SK-N-SH (cell line): ENCODE data around the gene EXOSC3. TPM values are rescaled to one million over a fixed set of nuclear protein-coding genes. Genes with fewer than 3 reads are reported as not detected.

ENCODE experiments used
- CTCF ChIA-PET: fragments of 300-600, 350-600 bp; formaldehyde crosslinking; extraction: SDS; loops from one replicate; lab custom pipeline; 2021; lab: Yijun Ruan, JAX
- POLR2A ChIA-PET: fragments of 350-600 bp; sonication (Branson Sonifier 250); formaldehyde crosslinking; extraction: SDS; loops from one replicate; lab custom pipeline; 2020; ENCODE audit warnings: antibody characterized with exemption, inconsistent platforms; lab: Yijun Ruan, JAX
- DNase-seq: peaks from one replicate; pipeline ENCODE4 v3.0.0; 2012
- H2AFZ ChIP-seq: fragments of 200-600 bp; sonication (generic); 2 replicates; pipeline ENCODE4 v1.8.1; 2016; ENCODE audit warnings: antibody characterized with exemption, mild to moderate bottlenecking, low read depth
- H3F3A ChIP-seq: fragments of 200-600 bp; sonication (generic); replicated peaks from 2 replicates; pipeline ENCODE3; 2016; ENCODE audit warnings: antibody characterized with exemption, mild to moderate bottlenecking; ENCODE audit not compliant: insufficient read depth
- H3K27ac ChIP-seq, 2 experiments: fragments of 200-500 bp in 1 of 2; fragments of 200-600 bp in 1 of 2; sonication (Bioruptor generic) in 1 of 2; sonication (generic), shearing (Covaris generic) in 1 of 2; 2 replicates each; pipeline versions ENCODE4 v1.5.1 to v1.6.1; 2014 to 2016; ENCODE audit warnings: low read depth in 2 of 2, inconsistent platforms in 1 of 2, low read length in 1 of 2, mild to moderate bottlenecking in 1 of 2, mixed read lengths in 1 of 2
- H3K27me3 ChIP-seq: fragments of 200-600 bp; sonication (generic), shearing (Covaris generic); 2 replicates; pipeline ENCODE4 v1.6.1; 2016; ENCODE audit warnings: mixed run types; ENCODE audit not compliant: insufficient read depth
- H3K36me3 ChIP-seq, 2 experiments: fragments of 200-500 bp in 1 of 2; fragments of 200-600 bp in 1 of 2; sonication (Bioruptor generic) in 1 of 2; sonication (generic) in 1 of 2; replicated peaks in 1 of 2; 2 replicates each; pipeline versions ENCODE3 to v1.5.1; 2014 to 2016; ENCODE audit warnings: low read length in 1 of 2, mild to moderate bottlenecking in 1 of 2; ENCODE audit not compliant: insufficient read depth in 2 of 2, control insufficient read depth in 1 of 2
- H3K4me1 ChIP-seq, 2 experiments: fragments of 200-500 bp in 1 of 2; fragments of 200-600 bp in 1 of 2; sonication (Bioruptor generic) in 1 of 2; sonication (generic), shearing (Covaris generic) in 1 of 2; 2 replicates each; pipeline versions ENCODE4 v1.5.1 to v1.6.1; 2014 to 2016; ENCODE audit warnings: low read depth in 1 of 2, low read length in 1 of 2, mixed run types in 1 of 2; ENCODE audit not compliant: insufficient read depth in 2 of 2, control insufficient read depth in 1 of 2
- H3K4me2 ChIP-seq: fragments of 200-600 bp; sonication (generic), shearing (Covaris generic); 2 replicates; pipeline ENCODE4 v1.6.1; 2017; ENCODE audit warnings: mixed run types
- H3K4me3 ChIP-seq, 2 experiments: fragments of 200-500 bp in 1 of 2; fragments of 200-600 bp in 1 of 2; sonication (Bioruptor generic) in 1 of 2; sonication (generic), shearing (Covaris generic) in 1 of 2; 2 replicates each; pipeline versions ENCODE4 v1.5.1 to v1.8.1; 2014 to 2016; ENCODE audit warnings: low read depth in 2 of 2, inconsistent platforms in 1 of 2, low read length in 1 of 2, mild to moderate bottlenecking in 1 of 2, mixed read lengths in 1 of 2, moderate library complexity in 1 of 2
- H3K79me2 ChIP-seq: fragments of 200-600 bp; sonication (generic); 2 replicates; pipeline ENCODE4 v1.8.1; 2017; ENCODE audit warnings: mild to moderate bottlenecking; ENCODE audit not compliant: insufficient read depth
- H3K9ac ChIP-seq: fragments of 200-600 bp; sonication (generic); 2 replicates; pipeline ENCODE4 v1.6.1; 2017; ENCODE audit warnings: mixed run types
- H3K9me2 ChIP-seq: fragments of 200-600 bp; sonication (generic); 2 replicates; pipeline ENCODE4 v1.6.1; 2017; ENCODE audit warnings: mixed run types
- H3K9me3 ChIP-seq: fragments of 200-600 bp; sonication (generic); 2 replicates; pipeline ENCODE4 v1.6.1; 2017; ENCODE audit warnings: mixed run types, mild to moderate bottlenecking, moderate library complexity
- H4K20me1 ChIP-seq: fragments of 200-600 bp; sonication (generic); 2 replicates; pipeline ENCODE4 v1.6.1; 2017; ENCODE audit warnings: mild to moderate bottlenecking, mixed run types; ENCODE audit not compliant: insufficient read depth
- CHD2 ChIP-seq: fragments of 150-350 bp; IDR thresholded peaks from 2 replicates; pipeline ENCODE4 v1.6.1; 2018; ENCODE audit warnings: low read length; ENCODE audit not compliant: partially characterized antibody
- MAX ChIP-seq: IDR thresholded peaks from 2 replicates; pipeline ENCODE4 v1.4.0; 2012; ENCODE audit warnings: low read depth
- NRF1 ChIP-seq: IDR thresholded peaks from 2 replicates; pipeline ENCODE4 v1.6.1; 2012; ENCODE audit warnings: low read depth, mild to moderate bottlenecking, low read length
- PBX3 ChIP-seq: IDR thresholded peaks from 2 replicates; pipeline ENCODE4; 2012
- RAD21 ChIP-seq: IDR thresholded peaks from 2 replicates; pipeline ENCODE4 v1.6.1; 2012; ENCODE audit warnings: mild to moderate bottlenecking, low read length
- REST ChIP-seq: IDR thresholded peaks from 2 replicates; pipeline ENCODE4 v1.6.1; 2012; ENCODE audit warnings: mild to moderate bottlenecking, low read depth, low read length, moderate library complexity
- SIN3A ChIP-seq: IDR thresholded peaks from 2 replicates; pipeline ENCODE4 v1.6.1; 2012; ENCODE audit warnings: low read depth, mild to moderate bottlenecking, low read length, moderate library complexity, borderline replicate concordance
- SMC3 ChIP-seq: IDR thresholded peaks from 2 replicates; pipeline ENCODE4 v1.6.1; 2012; ENCODE audit warnings: low read depth, low read length, improper control_type of control experiment
- USF1 ChIP-seq: IDR thresholded peaks from 2 replicates; pipeline ENCODE4 v1.4.0; 2012; ENCODE audit warnings: low read depth, borderline replicate concordance
- WGBS: methylation state at CpG from one replicate; pipeline ENCODE4 v1.1.6; 2017; ENCODE audit warnings: low lambda C conversion rate; 5-methylcytosine and 5-hydroxymethylcytosine counted together
- polyA plus RNA-seq, 3 experiments: library from polyadenylated mRNA; depleted of rRNA; stranded (reverse); fragments of >200 nt; gene quantifications; 2 replicates each; pipeline ENCODE4 v1.2.3, GENCODE V29; 2012

EXOSC3 gene
- polyA plus RNA-seq, 1 of the 3 experiments (the other 2 are of a cell fraction): 53.6 TPM

GRCh38 chr9:37798677-37799076, 13.8 kb upstream of the EXOSC3 start (continued):
- TF ChIP-seq REST (no peak), USF1 (no peak), RAD21 (no peak), SMC3 (no peak)
- TF ChIP-seq, all 33 proteins: peak for 0

GRCh38 chr9:37796232-37796631, 11.4 kb upstream of the EXOSC3 start:
- DNase-seq: no peak
- Histone ChIP-seq H3K79me2 (peaks cover 5% of the 10 kb centered on the region; the same call in 1 of the 2 replicates), H3F3A (no peaks in the 10 kb centered on the region), H3K27ac (no peak overlapping the region), H3K9me3 (no peaks in the 10 kb centered on the region), H3K9me2 (no peaks in the 10 kb centered on the region), H3K27me3 (no peaks in the 10 kb centered on the region), H2AFZ (no peak overlapping the region), H4K20me1 (no peaks in the 10 kb centered on the region), H3K9ac (no peak overlapping the region), H3K36me3 (no peaks in the 10 kb centered on the region), H3K4me2 (no peak overlapping the region), H3K4me3 (no peak overlapping the region), H3K4me1 (peaks cover 0 to 2% of the 10 kb centered on the region in 2 experiments; a peak in 2 of 4 replicates)
- TF ChIP-seq SMC3: no peak
- no peak for TF ChIP-seq MAX
- TF ChIP-seq RAD21: no peak
- no peak for TF ChIP-seq REST
- TF ChIP-seq NRF1: no peak
- no peak for TF ChIP-seq SIN3A
- TF ChIP-seq CHD2: no peak
- no peak for TF ChIP-seq PBX3
- ChIA-PET CTCF (no interaction called here), POLR2A (no interaction called here)
- 62% methylated on average over 2 of the region's 2 CpGs for WGBS
